RWPE2 (cell line): ENCODE data around the gene UBE2E2.
A peak's percentile ranks its signal among the peaks of the same experiment; 100 is the strongest.

ENCODE experiments used
- ATAC-seq: fragments of 200-7000 bp; cut with Tn5 transposase; 3 replicates; pipeline ENCODE4 v1.9.1; 2021; ENCODE audit warnings: low read depth
- DNase-seq: peaks from one replicate; pipeline ENCODE4 v3.0.0-alpha.2; 2020; ENCODE audit warnings: low spot score
- H3K27ac ChIP-seq: fragments of 450-650 bp; 2 replicates; pipeline ENCODE4 v1.5.1; 2017; ENCODE audit warnings: mild to moderate bottlenecking; ENCODE audit not compliant: poor library complexity, severe bottlenecking
- H3K27me3 ChIP-seq: fragments of 250-450 bp; sonication (Bioruptor Pico); 2 replicates; pipeline ENCODE4 v1.5.1; 2021; ENCODE audit warnings: mild to moderate bottlenecking, moderate library complexity; ENCODE audit not compliant: insufficient read depth, poor library complexity, severe bottlenecking
- H3K36me3 ChIP-seq: fragments of 250-450 bp; sonication (Bioruptor Pico); 2 replicates; pipeline ENCODE4 v1.5.1; 2020; ENCODE audit warnings: low read depth, mild to moderate bottlenecking, moderate library complexity
- H3K4me1 ChIP-seq: fragments of 250-450 bp; sonication (Bioruptor Pico); 2 replicates; pipeline ENCODE4 v1.5.1; 2021; ENCODE audit warnings: mild to moderate bottlenecking, moderate library complexity; ENCODE audit not compliant: insufficient read depth, poor library complexity, severe bottlenecking
- H3K4me3 ChIP-seq: fragments of 250-450 bp; sonication (Bioruptor Pico); 2 replicates; pipeline ENCODE4 v1.5.1; 2021; ENCODE audit warnings: mild to moderate bottlenecking, moderate library complexity; ENCODE audit not compliant: severe bottlenecking
- H3K9me3 ChIP-seq: fragments of 250-450 bp; sonication (Bioruptor Pico); 2 replicates; pipeline ENCODE4 v1.5.1; 2021; ENCODE audit warnings: mild to moderate bottlenecking, moderate library complexity; ENCODE audit not compliant: severe bottlenecking
- TF ChIP-seq, protein P1 (sequence below): fragments of 450-650 bp; IDR thresholded peaks from one replicate; pipeline ENCODE4 v1.5.1; 2017; ENCODE audit warnings: mild to moderate bottlenecking, moderate library complexity; ENCODE audit not compliant: poor library complexity, severe bottlenecking

Gene UBE2E2

DNA sequence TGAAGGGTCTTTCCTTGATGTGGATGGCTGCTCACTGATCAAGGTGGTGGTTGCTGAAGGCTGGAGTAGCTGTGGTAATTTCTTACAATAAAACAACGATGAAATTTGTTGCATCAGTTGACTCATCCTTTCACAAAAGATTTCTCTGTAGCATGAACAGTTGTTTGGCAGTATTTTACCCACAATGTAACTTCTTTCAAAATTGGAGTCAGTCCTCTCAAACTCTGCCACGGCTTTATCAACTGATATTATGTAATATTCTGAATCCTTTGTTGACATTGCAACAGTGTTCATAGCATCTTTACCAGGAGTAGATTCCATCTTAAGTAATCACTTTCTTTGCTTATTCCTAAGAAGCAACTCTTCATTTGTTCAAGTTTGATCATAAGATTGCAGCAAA is 252.6 kb downstream of the UBE2E2 start:
- TF ChIP-seq, protein P1, sequence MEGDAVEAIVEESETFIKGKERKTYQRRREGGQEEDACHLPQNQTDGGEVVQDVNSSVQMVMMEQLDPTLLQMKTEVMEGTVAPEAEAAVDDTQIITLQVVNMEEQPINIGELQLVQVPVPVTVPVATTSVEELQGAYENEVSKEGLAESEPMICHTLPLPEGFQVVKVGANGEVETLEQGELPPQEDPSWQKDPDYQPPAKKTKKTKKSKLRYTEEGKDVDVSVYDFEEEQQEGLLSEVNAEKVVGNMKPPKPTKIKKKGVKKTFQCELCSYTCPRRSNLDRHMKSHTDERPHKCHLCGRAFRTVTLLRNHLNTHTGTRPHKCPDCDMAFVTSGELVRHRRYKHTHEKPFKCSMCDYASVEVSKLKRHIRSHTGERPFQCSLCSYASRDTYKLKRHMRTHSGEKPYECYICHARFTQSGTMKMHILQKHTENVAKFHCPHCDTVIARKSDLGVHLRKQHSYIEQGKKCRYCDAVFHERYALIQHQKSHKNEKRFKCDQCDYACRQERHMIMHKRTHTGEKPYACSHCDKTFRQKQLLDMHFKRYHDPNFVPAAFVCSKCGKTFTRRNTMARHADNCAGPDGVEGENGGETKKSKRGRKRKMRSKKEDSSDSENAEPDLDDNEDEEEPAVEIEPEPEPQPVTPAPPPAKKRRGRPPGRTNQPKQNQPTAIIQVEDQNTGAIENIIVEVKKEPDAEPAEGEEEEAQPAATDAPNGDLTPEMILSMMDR: no peak
- ATAC-seq (peak; percentile 56; the same call in 2 of the 3 replicates), DNase-seq (no peak)
- no peak overlapping the region for H3K4me3 ChIP-seq
- H3K27me3 ChIP-seq: no peaks in the 10 kb centered on the region
- peaks cover 5% of the 10 kb centered on the region for H3K4me1 ChIP-seq
- no peaks in the 10 kb centered on the region for H3K36me3 ChIP-seq
- H3K27ac ChIP-seq: no peak overlapping the region
- no peaks in the 10 kb centered on the region for H3K9me3 ChIP-seq

DNA sequence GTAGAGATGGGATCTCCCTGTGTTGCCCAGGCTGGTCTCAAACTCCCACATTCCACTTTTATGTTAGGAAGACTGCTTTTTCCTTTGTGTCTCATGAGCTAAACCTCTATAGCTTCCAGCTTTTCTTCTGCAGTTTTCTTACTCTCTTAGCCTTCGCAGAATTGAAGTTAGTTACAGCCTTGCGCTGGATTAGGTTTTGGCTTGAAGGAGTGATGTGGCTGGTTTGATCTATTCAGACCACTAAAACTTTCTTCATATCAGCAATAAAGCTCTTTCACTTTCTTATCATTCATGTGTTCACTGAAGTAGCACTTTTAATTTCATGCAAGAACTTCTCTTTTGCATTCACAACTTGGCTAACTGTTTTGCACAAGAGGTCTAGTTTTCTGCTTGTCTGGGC is 254.6 kb downstream of the UBE2E2 start:
- H3K27me3 ChIP-seq: no peaks in the 10 kb centered on the region
- TF ChIP-seq, protein P1: no peak
- no peaks in the 10 kb centered on the region for H3K9me3 ChIP-seq
- ATAC-seq (no peak), DNase-seq (no peak)
- H3K4me1 ChIP-seq: peaks cover 5% of the 10 kb centered on the region
- no peak overlapping the region for H3K27ac ChIP-seq
- no peaks in the 10 kb centered on the region for H3K36me3 ChIP-seq
- no peak overlapping the region for H3K4me3 ChIP-seq

DNA sequence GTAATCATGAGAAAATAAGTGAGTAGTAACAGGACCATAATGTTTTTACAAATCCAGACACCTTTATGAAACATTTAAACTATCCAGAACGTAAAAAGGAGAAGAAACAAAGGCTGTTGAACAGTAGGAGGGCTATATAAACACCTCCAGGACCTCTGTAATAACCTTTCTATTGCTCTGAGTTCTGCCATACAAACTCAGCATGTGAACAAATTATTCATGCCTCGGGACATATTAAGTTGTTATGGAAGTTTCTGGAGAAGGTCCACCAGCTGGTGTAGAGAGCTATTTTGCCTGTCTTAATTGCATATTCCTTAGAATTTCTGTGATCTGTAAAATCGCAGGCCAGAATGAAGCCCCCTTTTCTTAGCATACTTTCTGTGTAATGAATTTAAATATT is 256.3 kb downstream of the UBE2E2 start:
- no peaks in the 10 kb centered on the region for H3K36me3 ChIP-seq
- H3K4me1 ChIP-seq: peaks cover 5% of the 10 kb centered on the region
- ATAC-seq (no peak), DNase-seq (no peak)
- H3K27me3 ChIP-seq: no peaks in the 10 kb centered on the region
- TF ChIP-seq, protein P1: no peak
- no peak overlapping the region for H3K4me3 ChIP-seq
- H3K27ac ChIP-seq: no peak overlapping the region
- H3K9me3 ChIP-seq: no peaks in the 10 kb centered on the region

DNA sequence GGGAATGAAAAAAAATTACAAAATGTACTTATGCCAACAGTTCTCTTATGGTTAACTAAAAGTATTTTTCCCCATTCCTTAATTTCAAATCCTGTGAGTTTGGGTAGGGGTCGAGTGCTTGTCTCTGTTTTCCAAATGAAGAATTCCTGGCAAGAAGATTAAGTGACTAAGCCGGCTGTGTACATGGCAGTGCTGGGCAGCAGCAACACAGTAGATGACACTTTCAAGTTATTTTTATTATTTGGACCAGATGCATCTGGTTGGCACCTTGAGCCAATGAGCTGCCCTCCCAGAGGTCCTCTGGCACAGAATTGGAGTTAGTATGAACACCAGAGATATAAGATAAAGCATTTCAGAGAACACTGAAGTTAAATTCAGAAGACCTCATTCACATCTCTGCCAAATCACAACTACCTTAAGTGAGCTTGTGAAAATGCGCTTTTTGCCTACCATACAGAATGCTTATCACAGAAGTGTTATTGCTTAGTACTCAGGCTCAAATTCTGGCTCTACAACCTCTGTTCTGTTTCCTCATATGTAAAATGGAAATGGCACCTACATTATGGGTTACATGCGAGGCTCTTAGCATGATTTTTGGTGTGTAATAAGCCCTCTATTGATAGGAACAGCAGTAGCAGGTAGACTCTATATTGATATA is 256.9 kb downstream of the UBE2E2 start:
- H3K36me3 ChIP-seq: no peaks in the 10 kb centered on the region

DNA sequence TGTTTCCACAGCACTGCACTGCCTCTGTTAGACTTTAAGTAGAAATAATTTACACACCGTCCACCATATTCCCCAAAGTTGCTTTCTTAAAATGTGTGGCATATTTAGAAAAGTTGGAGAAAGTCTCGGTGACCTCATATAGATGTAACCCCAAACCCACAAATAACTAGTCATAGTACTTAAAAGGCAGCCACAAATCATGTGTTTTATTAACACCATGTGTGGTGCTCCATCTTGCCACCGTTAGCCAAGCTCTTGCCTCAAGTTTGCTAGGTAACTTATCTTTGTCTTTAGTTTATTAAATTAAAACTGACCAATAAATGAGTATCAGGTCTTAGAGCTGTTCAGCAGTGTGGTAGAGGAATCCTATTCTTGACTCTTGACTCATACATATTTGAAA is 257.9 kb downstream of the UBE2E2 start:
- Histone ChIP-seq H3K4me3 (no peak overlapping the region), H3K36me3 (no peaks in the 10 kb centered on the region), H3K4me1 (no peaks in the 10 kb centered on the region), H3K27ac (no peak overlapping the region), H3K9me3 (no peaks in the 10 kb centered on the region), H3K27me3 (no peaks in the 10 kb centered on the region)
- ATAC-seq (no peak), DNase-seq (no peak)
- TF ChIP-seq, protein P1: no peak

More for the DNA sequence above, 256.9 kb downstream of the UBE2E2 start:
- no peaks in the 10 kb centered on the region for H3K9me3 ChIP-seq
- no peak overlapping the region for H3K27ac ChIP-seq
- no peak for DNase-seq
- ATAC-seq: no peak
- TF ChIP-seq, protein P1: no peak
- H3K4me1 ChIP-seq: peaks cover 5% of the 10 kb centered on the region
- no peaks in the 10 kb centered on the region for H3K27me3 ChIP-seq
- no peak overlapping the region for H3K4me3 ChIP-seq
